ENCODE measurements around the gene TKFC.

DNA sequence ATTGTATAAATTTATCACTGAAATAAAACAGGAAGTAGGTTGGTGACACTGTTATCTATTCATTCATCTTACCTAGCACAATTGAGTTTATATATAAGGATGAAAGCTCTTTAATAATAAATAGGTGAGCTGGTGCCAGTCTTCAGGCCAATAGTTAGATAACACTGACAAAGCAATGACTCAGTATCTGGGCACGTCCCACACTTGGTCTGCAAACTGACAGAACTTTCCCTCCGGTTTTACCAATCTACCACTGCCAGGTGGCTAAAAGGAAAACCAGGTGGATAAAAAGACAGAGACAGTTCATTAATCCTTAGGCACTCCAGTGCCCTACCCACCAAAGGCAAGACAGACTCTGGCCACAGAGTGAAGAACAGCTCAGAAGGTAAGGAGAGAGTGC is 17.8 kb upstream of the TKFC start:
- TF ChIP-seq, protein P1, sequence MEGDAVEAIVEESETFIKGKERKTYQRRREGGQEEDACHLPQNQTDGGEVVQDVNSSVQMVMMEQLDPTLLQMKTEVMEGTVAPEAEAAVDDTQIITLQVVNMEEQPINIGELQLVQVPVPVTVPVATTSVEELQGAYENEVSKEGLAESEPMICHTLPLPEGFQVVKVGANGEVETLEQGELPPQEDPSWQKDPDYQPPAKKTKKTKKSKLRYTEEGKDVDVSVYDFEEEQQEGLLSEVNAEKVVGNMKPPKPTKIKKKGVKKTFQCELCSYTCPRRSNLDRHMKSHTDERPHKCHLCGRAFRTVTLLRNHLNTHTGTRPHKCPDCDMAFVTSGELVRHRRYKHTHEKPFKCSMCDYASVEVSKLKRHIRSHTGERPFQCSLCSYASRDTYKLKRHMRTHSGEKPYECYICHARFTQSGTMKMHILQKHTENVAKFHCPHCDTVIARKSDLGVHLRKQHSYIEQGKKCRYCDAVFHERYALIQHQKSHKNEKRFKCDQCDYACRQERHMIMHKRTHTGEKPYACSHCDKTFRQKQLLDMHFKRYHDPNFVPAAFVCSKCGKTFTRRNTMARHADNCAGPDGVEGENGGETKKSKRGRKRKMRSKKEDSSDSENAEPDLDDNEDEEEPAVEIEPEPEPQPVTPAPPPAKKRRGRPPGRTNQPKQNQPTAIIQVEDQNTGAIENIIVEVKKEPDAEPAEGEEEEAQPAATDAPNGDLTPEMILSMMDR (IDR thresholded peaks at IDR 0.05; ENCODE audit: low read depth, low read length, poor library complexity, severe bottlenecking): no peak
- TF ChIP-seq EZH2phosphoT487 (IDR thresholded peaks at IDR 0.05; ENCODE audit: borderline replicate concordance, low read length): no peak
